ENCODE results near the gene ATP5ME. TPM values are rescaled to one million over a fixed set of nuclear protein-coding genes. Genes with fewer than 3 reads are reported as not detected.

Gene ATP5ME
- total RNA-seq, 1 donor from 2014 or later: 278 TPM

DNA sequence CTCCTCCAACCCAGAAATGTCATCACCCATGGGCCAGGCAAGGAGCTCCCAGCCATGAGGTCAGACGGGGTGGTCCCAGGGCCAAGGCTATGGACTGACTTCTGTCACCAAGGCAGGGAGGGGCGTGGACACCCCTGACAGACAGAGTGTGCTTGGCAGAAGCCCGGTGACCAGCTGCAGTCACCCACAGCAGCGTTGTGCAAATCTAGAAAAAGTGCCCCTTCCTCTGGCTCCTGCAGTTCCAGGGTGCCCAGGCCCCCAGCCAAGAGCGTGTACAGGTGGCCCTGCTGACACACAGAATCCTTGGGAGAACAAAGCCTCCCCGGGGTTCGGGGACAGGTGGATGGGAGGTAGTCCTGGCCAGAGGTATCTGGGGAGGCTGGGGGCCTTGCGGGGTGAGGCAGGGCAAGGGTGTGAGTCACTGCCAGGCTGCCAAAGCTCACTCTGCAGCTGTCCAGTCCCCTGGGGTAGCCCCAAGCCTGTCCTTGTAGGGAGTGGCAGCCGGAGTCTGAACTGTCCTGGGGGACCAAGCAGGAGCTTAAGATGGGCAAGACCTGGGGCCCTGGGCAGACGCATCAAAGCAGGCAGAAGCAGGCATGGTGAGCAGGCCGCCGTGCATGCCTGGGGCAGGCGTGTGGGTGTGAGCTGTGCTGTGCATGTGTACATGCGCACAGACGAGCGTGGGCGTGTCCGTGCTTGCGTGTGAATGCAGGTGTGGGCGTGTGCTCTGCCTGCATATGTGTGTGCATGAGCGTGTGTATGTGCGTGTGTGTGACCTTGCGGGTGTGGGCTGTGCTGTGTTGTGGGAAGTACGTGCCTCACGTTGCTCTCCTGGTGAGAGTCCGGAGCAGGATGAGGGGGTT lies 3.6 kb upstream of the ATP5ME start:
- Mint-ChIP-seq H3K9me3 (no peaks in the 10 kb centered on the region), H3K27ac (ENCODE audit: unreplicated experiment) (no peak overlapping the region), H3K27me3 (ENCODE audit: low read depth) (no peaks in the 10 kb centered on the region), H3K4me3 (peak overlapping the region; percentile 80), H3K36me3 (ENCODE audit: low read depth) (peaks cover 3% of the 10 kb centered on the region), H3K4me1 (peaks cover 7% of the 10 kb centered on the region)
- TF ChIP-seq, protein P1, sequence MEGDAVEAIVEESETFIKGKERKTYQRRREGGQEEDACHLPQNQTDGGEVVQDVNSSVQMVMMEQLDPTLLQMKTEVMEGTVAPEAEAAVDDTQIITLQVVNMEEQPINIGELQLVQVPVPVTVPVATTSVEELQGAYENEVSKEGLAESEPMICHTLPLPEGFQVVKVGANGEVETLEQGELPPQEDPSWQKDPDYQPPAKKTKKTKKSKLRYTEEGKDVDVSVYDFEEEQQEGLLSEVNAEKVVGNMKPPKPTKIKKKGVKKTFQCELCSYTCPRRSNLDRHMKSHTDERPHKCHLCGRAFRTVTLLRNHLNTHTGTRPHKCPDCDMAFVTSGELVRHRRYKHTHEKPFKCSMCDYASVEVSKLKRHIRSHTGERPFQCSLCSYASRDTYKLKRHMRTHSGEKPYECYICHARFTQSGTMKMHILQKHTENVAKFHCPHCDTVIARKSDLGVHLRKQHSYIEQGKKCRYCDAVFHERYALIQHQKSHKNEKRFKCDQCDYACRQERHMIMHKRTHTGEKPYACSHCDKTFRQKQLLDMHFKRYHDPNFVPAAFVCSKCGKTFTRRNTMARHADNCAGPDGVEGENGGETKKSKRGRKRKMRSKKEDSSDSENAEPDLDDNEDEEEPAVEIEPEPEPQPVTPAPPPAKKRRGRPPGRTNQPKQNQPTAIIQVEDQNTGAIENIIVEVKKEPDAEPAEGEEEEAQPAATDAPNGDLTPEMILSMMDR (conservative IDR thresholded peaks at IDR 0.05): no peak
- DNase-seq (ENCODE audit: low read depth, low spot score): no peak

DNA sequence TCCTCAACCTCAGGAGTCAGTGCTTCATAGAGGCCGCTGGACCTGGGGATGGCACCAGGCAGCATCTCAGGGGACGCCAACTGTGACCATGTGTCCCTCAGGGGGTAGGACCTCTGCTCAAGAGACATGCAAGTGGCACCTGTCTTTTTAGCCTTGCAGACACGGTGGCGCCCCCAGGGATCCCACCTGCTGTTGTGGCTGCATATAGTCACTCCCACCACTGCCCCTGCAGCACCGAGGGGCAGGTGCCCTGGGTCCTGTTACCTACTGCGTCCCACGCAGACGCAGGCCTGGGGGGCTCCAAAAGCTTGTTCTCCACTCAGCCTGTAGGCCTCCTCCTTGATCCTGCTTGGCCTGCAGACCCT lies 2.8 kb upstream of the ATP5ME start:
- Mint-ChIP-seq H3K27me3 (ENCODE audit: low read depth) (no peaks in the 10 kb centered on the region), H3K27ac (ENCODE audit: unreplicated experiment) (no peak overlapping the region), H3K36me3 (ENCODE audit: low read depth) (peaks cover 3% of the 10 kb centered on the region), H3K4me3 (peak overlapping the region; percentile 80), H3K9me3 (no peaks in the 10 kb centered on the region), H3K4me1 (peaks cover 7% of the 10 kb centered on the region)
- TF ChIP-seq, protein P1 (conservative IDR thresholded peaks at IDR 0.05): no peak
- DNase-seq (ENCODE audit: low read depth, low spot score): no peak

DNA sequence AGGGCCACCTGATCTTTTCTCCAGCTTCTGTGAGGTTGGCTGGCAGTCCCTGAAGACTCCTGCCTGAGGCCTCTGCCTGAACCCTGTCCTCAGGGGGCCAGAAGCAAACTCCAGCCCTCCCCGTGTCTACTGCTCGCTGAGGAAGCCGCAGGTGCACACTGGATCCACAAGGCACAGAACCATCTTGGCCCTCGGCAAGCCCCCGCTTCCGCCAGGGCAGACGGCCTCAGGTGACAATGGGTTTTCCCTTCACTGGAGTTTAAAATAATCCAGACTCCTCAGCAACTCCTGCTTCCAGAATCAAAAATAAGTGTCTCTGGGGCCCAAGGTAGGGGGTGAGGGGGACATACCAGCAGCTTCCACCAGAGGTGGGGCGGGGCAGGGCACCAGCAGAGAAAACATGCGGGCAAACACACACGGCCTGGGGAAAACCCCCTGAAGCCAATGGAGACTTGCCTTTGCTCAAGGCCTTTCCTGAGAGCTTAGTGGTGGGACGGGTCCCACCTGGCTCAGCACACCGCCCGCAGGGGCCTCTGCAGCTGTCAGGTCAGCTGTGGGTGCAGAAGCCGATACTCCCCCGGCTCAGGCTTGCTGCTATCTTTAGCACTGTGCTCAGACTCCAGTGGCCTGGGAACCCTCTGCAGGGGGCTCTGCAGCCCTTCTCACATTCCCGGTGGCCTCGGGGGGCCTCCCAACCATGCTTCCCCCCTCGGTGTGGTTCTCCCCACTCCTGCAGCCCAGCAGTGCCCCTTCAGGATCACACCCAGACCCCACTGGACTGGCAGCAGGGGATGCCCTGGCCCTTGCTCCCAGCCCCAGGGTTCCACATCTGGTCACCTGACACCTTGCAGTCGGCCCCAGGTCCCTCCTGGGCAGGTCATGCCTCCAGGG lies 2.1 kb upstream of the ATP5ME start:
- peak overlapping the region; percentile 90 for H3K4me3 Mint-ChIP-seq
- TF ChIP-seq, protein P1 (conservative IDR thresholded peaks at IDR 0.05): no peak
- DNase-seq (ENCODE audit: low read depth, low spot score): no peak

DNA sequence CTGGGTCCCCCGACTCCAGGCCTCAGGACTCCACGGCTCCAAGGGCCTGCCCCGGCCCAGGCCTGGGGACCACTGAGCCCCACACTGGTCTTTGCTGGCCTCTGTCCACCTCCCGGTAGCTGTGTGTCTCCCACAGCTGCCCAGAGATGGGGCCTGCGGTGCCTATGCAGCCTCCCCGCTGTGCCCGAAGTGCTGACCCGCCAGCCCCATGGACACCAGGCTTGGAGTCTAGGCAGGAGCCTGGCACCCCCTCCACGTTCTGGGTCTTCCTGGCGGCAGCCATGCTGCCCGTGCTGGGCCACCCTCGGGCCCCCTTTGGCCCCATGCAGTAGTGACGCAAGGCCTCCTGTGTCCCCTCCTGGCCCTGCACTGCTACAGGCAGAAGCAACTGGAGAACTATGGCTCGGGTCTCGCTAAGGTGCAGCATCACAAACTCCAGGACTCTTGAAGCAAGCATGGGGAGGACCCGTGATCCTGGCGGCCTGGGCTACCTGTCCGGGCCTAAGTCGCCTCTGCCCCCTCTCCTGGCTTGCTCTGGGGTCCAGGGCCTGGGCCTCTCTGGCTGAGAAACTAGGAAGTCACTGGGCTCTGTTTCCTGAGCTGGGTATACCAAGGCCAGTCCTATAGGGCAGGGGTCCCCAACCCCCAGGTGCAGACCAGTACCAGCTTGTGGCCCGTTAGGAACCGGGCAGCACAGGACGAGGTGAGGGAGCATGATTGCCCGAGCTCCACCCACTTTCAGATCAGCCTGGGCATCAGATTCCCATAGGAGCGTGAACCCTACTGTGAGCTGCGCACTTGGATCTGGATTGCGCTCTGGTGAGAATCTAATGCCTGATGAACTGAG lies 1.2 kb upstream of the ATP5ME start:
- H3K27me3 Mint-ChIP-seq (ENCODE audit: low read depth): no peaks in the 10 kb centered on the region
- no peak overlapping the region for H3K27ac Mint-ChIP-seq (ENCODE audit: unreplicated experiment)
- DNase-seq (ENCODE audit: low read depth, low spot score): no peak
- H3K4me1 Mint-ChIP-seq: peaks cover 7% of the 10 kb centered on the region
- peak overlapping the region; percentile 90 for H3K4me3 Mint-ChIP-seq
- peaks cover 7% of the 10 kb centered on the region for H3K36me3 Mint-ChIP-seq (ENCODE audit: low read depth)
- TF ChIP-seq, protein P1 (conservative IDR thresholded peaks at IDR 0.05): no peak
- H3K9me3 Mint-ChIP-seq: no peaks in the 10 kb centered on the region

More for the DNA sequence above, 2.1 kb upstream of the ATP5ME start:
- Mint-ChIP-seq H3K27ac (ENCODE audit: unreplicated experiment) (no peak overlapping the region), H3K36me3 (ENCODE audit: low read depth) (peaks cover 3% of the 10 kb centered on the region), H3K9me3 (no peaks in the 10 kb centered on the region), H3K4me1 (peaks cover 7% of the 10 kb centered on the region), H3K27me3 (ENCODE audit: low read depth) (no peaks in the 10 kb centered on the region)
